Right renal pelvis (tissue), 4 donors: ENCODE results near the gene RACK1. TPM values are rescaled to one million over a fixed set of nuclear protein-coding genes. Genes with fewer than 3 reads are reported as not detected.

Experiments
- DNase-seq, 4 donors: peaks; one replicate each; pipeline ENCODE4 v3.0.0-alpha.2; 2013; ENCODE audit warnings: low read depth in 4 of 4, low spot score in 3 of 4, missing footprints in 1 of 4
- polyA plus RNA-seq, 4 donors: library from polyadenylated mRNA; unstranded; fragments of 120-200 nt; gene quantifications; one replicate each; pipeline ENCODE4 v1.2.1, GENCODE V29; 2013; ENCODE audit not compliant: insufficient read length in 4 of 4

The RACK1 gene
- polyA plus RNA-seq, 4 donors, result 2,414 to 2,717 (median 2,483) TPM

DNA sequence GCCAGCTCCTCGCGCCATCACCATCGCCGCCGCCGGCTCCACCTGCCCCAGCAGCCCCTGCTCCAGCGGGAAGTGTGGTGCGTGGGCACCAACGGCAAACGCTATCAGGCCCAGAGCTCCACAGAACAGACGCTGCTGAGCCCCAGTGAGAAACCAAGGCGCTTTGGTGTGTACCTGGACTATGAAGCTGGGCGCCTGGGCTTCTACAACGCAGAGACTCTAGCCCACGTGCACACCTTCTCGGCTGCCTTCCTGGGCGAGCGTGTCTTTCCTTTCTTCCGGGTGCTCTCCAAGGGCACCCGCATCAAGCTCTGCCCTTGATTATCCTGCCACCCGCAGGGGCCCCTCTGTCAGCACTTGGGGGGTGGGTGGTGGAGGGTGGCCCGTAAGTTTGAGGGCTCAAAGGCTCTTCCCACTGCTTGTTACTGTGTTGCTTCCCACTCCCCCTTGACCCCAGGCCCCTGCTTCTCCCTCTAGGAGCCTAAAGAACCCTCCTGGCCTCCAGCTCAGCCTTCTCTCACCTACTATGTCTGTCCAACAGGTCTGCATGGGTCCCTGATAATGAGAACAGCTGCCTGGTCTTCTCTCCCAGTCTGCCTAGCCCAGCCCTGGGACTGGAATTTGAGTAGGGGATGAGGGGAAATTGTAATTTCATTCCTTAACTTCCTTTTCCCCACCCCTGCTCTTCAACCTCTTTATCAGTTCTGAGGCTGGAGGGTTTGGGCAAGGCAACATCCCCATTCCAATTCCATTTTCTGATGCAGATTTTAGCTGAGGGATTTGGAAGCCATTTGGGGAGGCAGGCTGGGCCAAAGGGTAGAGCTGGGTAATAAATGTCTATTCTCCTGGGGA, 9.0 kb downstream of the RACK1 start:
- DNase-seq, result no peak

DNA sequence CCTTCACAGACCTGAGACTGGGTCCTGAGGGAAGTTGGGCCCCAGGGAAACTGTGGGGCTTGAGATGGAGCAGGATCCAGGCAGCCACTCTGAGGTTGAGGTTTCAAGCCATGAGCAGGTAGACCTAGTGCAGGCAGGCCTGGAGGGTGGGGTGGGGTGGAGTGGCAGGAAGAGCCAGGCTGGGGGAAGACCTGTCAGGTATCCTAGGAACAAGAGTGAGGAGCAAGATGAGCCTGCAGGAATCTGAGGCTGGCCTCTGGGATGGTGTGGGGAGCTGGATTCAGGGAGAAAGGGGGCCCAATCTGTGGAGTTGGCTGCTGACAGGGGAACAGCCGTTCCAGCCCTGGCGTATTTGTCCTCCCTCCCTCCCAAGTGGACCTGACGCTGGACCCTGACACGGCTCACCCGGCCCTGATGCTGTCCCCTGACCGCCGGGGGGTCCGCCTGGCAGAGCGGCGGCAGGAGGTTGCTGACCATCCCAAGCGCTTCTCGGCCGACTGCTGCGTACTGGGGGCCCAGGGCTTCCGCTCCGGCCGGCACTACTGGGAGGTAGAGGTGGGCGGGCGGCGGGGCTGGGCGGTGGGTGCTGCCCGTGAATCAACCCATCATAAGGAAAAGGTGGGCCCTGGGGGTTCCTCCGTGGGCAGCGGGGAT, 9.8 kb downstream of the RACK1 start:
- DNase-seq, result no peak

DNA sequence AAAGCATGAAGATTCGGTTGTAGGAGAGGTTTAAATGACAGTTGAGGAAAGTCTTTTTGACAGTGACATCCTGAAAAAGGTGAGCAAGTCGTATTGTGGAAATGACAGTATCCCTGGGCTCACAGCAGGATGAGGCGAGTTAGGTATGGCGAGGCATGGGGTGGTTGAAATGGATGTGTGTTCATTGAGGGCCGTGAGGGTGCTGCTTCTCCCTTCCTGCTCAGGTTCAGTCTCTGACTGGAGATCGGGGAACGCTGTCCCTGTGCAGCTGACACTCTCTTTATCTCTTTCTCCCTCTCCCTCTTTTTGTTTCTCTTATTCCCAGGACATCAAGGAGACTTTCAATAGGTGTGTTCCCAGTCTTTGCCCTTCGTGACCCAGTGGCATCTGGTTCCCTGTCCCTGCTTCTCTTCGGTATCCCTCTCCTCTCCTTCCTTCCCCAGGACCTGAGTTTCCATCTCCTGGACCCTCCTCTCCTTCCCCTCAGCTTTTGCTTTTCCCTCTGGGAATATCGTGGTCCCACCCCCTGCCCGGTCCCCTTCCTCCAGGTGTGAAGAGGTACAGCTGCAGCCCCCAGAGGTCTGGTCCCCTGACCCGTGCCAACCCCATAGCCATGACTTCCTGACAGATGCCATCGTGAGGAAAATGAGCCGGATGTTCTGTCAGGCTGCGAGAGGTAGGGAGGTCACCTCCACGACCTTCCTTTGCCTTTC, 10.5 kb downstream of the RACK1 start:
- DNase-seq, result no peak

DNA sequence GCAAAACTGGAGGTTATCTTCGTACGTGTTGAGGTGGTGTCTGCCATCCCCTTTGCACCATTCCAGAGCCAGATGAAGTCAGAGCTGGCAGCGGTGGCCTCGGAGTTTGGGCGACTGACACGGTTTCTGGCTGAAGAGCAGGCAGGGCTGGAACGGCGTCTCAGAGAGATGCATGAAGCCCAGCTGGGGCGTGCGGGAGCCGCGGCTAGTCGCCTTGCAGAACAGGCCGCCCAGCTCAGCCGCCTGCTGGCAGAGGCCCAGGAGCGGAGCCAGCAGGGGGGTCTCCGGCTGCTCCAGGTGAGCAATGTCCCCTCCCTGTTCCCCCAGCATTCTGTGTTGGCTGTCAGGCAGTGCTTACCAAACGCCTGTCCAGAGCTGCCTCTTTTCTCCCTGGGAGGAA, 11.1 kb downstream of the RACK1 start:
- no peak for DNase-seq

DNA sequence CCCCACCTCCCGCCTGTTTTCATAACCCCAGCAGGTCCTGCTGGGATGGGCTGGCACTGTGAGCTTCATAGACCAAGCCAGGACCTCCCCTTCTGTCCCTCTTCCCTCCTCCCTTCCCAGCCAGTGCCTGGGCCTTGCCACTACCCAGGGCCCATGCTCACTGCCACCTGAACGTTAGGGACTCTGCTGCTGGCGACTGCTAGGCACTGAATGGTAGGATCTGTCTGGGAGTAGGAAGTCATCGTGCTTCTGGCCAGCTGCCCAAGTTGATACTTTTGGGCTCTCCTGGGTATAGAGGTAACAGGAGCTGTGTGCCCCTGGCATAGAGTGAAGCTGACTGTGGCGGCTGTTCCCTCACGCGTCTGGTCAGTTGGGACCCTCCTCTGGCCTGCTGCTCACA, 12.3 kb downstream of the RACK1 start:
- no peak for DNase-seq

DNA sequence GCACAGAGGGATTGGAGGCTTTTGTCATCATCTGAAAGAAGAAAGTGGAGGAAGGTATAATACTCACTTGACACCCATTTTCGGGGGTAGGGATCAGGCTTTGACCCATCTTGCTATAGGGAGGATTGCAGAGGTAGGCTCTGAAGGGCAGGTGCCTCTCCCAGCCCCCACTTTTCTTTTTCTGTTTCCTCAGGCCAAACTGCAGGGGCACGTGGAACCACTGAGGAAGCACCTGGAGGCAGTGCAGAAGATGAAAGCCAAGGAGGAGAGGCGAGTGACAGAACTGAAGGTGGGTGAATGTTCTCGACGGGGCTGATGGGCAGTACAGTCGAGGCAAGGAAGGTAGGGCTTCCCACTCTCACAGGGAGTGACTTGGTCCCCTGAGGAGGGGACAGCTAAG, 13.2 kb downstream of the RACK1 start:
- DNase-seq, result no peak

GRCh38 chr5:181229996-181230395, 13.7 kb downstream of the RACK1 start:
- no peak for DNase-seq

DNA sequence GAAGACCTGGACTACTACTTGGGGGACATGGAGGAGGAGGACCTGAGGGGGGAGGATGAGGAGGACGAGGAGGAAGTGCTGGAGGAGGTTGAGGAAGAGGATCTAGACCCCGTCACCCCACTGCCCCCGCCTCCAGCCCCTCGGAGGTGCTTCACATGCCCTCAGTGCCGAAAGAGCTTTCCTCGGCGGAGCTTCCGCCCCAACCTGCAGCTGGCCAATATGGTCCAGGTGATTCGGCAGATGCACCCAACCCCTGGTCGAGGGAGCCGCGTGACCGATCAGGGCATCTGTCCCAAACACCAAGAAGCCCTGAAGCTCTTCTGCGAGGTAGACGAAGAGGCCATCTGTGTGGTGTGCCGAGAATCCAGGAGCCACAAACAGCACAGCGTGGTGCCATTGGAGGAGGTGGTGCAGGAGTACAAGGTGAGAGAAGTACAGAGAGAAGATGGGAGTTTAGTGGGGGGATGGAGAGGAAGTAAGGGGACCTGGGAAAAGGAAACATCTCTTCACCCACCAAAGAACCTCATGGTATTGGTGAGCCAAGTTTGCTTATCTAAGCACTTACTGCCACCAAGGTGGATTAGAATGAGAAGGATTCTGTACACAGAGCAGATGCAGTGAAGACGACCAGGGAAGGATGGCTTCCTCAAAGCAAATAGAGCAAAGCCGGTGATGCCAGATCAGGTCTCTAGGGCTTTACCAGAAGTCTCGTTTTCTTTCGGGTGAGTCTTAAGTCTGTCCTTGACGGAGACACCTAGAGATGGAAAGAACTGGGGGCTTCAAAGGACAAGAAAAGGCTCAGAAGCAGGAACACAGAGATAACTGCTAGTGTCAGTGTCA, 19.1 kb downstream of the RACK1 start:
- DNase-seq, result no peak

GRCh38 chr5:181223729-181224389, 19.8 kb downstream of the RACK1 start:
- no peak for DNase-seq

- peak; percentile 91 to 96 (median 94) for DNase-seq
These were observed 20.5 kb downstream of the RACK1 start, which contains the start of gene TRIM41 for GRCh38 chr5:181223058-181223728. Gene TRIM41 (plus strand): TSS chr5:181223281. CDS start chr5:181224000, 719 bp downstream.

DNA sequence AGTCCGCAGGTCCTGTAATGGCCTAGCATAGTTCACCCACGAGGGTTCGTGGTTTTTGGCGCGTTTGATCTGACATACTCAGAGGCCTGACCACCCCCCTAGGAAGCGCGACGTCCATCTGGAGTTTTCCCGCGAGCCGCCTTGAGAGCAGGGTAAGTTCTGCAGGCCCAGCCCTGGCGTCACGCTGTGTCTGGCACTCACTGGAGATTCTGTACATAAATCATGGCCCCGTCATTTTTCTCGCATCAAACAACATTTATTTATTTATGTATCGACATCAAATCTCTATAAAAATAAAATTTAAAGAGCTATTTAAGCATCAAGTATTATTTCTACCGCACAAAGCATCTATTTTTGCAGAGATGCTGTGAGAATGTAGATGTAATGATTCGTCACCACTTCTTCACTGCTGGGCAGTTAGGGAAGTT, 21.1 kb downstream of the RACK1 start:
- no peak for DNase-seq

GRCh38 chr5:181221792-181222629, 21.7 kb downstream of the RACK1 start:
- peak in 3 of 4 donors; percentile 83 to 89 (median 86) for DNase-seq

- DNase-seq, result no peak
These were observed 22.5 kb downstream of the RACK1 start for GRCh38 chr5:181221105-181221791.

DNA sequence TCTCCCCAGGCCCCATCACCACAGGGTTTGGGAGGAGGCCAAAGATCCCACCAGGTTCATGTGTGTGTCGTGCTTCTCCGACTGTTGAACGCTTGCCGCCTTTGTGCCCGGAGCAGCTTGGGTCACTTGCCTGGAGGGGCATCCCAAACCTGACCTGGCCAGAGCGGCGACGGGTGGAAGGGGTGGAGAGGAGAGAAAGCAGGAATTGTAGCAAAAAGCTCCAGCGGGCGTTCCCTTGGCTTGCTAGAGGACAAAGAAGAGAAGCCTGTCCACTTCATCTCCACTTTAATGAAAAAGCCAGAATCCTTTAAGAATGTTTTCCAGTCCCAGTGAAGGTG, 23.6 kb downstream of the RACK1 start:
- no peak for DNase-seq

GRCh38 chr5:181219262-181220177, 24.2 kb downstream of the RACK1 start:
- no peak for DNase-seq

- no peak for DNase-seq
These were observed 24.9 kb downstream of the RACK1 start for GRCh38 chr5:181218795-181219124.

GRCh38 chr5:181217803-181218062, 26.0 kb downstream of the RACK1 start:
- DNase-seq, result no peak
